HEK293 (cell line): ENCODE results near the gene RFLNA.
A peak's percentile ranks its signal among the peaks of the same experiment; 100 is the strongest.

ENCODE experiments used
- CTCF ChIA-PET: fragments of 350-600 bp; formaldehyde crosslinking; extraction: SDS; loops from one replicate; lab custom pipeline; 2021; ENCODE audit warnings: antibody characterized with exemption; lab: Yijun Ruan, JAX
- POLR2A ChIA-PET: fragments of 300-600 bp; formaldehyde crosslinking; extraction: SDS; loops from one replicate; lab custom pipeline; 2020; ENCODE audit warnings: antibody characterized with exemption, inconsistent platforms; lab: Yijun Ruan, JAX
- H3K27ac ChIP-seq: fragments of 200-500 bp; sonication (Bioruptor generic); 2 replicates; pipeline ENCODE4 v1.5.1; 2014; ENCODE audit warnings: low read depth, low read length, control low read depth, inconsistent platforms; ENCODE audit errors: extremely low read depth
- H3K36me3 ChIP-seq, 2 experiments: fragments of 200-500 bp in 1 of 2; sonication (Bioruptor generic) in 1 of 2; 1 replicate in 1 of 2; 2 replicates in 1 of 2; pipeline ENCODE4 v1.5.1; 2014 to 2017; ENCODE audit warnings: inconsistent platforms in 2 of 2, low read length in 2 of 2; ENCODE audit not compliant: control insufficient read depth in 2 of 2, insufficient read depth in 1 of 2
- H3K4me1 ChIP-seq: fragments of 200-500 bp; sonication (Bioruptor generic); 2 replicates; pipeline ENCODE4 v1.5.1; 2014; ENCODE audit warnings: mild to moderate bottlenecking, low read length, inconsistent platforms; ENCODE audit not compliant: control insufficient read depth, insufficient read depth
- H3K4me3 ChIP-seq: 2 replicates; pipeline ENCODE4 v1.5.1; 2011; ENCODE audit warnings: low read depth, mild to moderate bottlenecking, control low read depth, low read length, moderate library complexity
- H3K9me3 ChIP-seq: fragments of 200-500 bp; sonication (Bioruptor generic); 2 replicates; pipeline ENCODE4 v1.5.1; 2014; ENCODE audit warnings: low read depth, low read length, inconsistent platforms; ENCODE audit not compliant: control insufficient read depth, insufficient read depth
- GFI1B ChIP-seq: fragments of 450-650 bp; formaldehyde crosslinking; IDR thresholded peaks from 2 replicates; pipeline ENCODE4 v1.5.1; 2016; ENCODE audit warnings: missing biosample characterization, missing genetic modification characterization
- GLI4 ChIP-seq: fragments of 450-650 bp; formaldehyde crosslinking; IDR thresholded peaks from 2 replicates; pipeline ENCODE4 v1.5.1; 2016; ENCODE audit warnings: missing biosample characterization, missing genetic modification characterization
- GLIS2 ChIP-seq: fragments of 450-650 bp; formaldehyde crosslinking; IDR thresholded peaks from 2 replicates; pipeline ENCODE4 v1.5.1; 2016; ENCODE audit warnings: missing biosample characterization, missing genetic modification characterization
- KLF1 ChIP-seq: fragments of 450-650 bp; formaldehyde crosslinking; IDR thresholded peaks from 2 replicates; pipeline ENCODE4 v1.5.1; 2016; ENCODE audit warnings: missing biosample characterization, missing genetic modification characterization
- OSR2 ChIP-seq: fragments of 450-650 bp; formaldehyde crosslinking; IDR thresholded peaks from 2 replicates; pipeline ENCODE4 v1.5.1; 2016; ENCODE audit warnings: missing biosample characterization, missing genetic modification characterization
- PATZ1 ChIP-seq: fragments of 450-650 bp; formaldehyde crosslinking; IDR thresholded peaks from 2 replicates; pipeline ENCODE4 v1.5.1; 2016; ENCODE audit warnings: missing biosample characterization, missing genetic modification characterization
- SP3 ChIP-seq: fragments of 450-650 bp; formaldehyde crosslinking; IDR thresholded peaks from 2 replicates; pipeline ENCODE4 v1.5.1; 2016; ENCODE audit warnings: missing biosample characterization, missing genetic modification characterization
- ZNF24 ChIP-seq: fragments of 450-650 bp; formaldehyde crosslinking; IDR thresholded peaks from 2 replicates; pipeline ENCODE4 v1.5.1; 2016; ENCODE audit warnings: missing biosample characterization, missing genetic modification characterization
- ZNF394 ChIP-seq: fragments of 450-650 bp; formaldehyde crosslinking; IDR thresholded peaks from 2 replicates; pipeline ENCODE4 v1.5.1; 2016; ENCODE audit warnings: missing biosample characterization, missing genetic modification characterization, mild to moderate bottlenecking, moderate library complexity, borderline replicate concordance
- ZNF670 ChIP-seq: fragments of 450-650 bp; formaldehyde crosslinking; IDR thresholded peaks from 2 replicates; pipeline ENCODE4 v1.5.1; 2016; ENCODE audit warnings: missing biosample characterization, missing genetic modification characterization, low read depth
- ZNF785 ChIP-seq: fragments of 450-650 bp; formaldehyde crosslinking; IDR thresholded peaks from 2 replicates; pipeline ENCODE4 v1.5.1; 2016; ENCODE audit warnings: missing biosample characterization, missing genetic modification characterization
- ZNF830 ChIP-seq: fragments of 450-650 bp; IDR thresholded peaks from 2 replicates; pipeline ENCODE4 v1.5.0; 2018; ENCODE audit warnings: missing biosample characterization, missing genetic modification characterization, low read depth, mild to moderate bottlenecking, moderate library complexity
- TF ChIP-seq, protein P1 (sequence below): fragments of 450-650 bp; formaldehyde crosslinking; conservative IDR thresholded peaks from 2 replicates; pipeline ENCODE4 v1.5.1; 2016; ENCODE audit warnings: low read depth, missing biosample characterization, missing genetic modification characterization
- TF ChIP-seq, protein P2 (sequence below): fragments of 450-650 bp; IDR thresholded peaks from 2 replicates; pipeline ENCODE4 v1.5.1; 2018; ENCODE audit warnings: missing biosample characterization, mild to moderate bottlenecking, missing genetic modification characterization

RFLNA gene

DNA sequence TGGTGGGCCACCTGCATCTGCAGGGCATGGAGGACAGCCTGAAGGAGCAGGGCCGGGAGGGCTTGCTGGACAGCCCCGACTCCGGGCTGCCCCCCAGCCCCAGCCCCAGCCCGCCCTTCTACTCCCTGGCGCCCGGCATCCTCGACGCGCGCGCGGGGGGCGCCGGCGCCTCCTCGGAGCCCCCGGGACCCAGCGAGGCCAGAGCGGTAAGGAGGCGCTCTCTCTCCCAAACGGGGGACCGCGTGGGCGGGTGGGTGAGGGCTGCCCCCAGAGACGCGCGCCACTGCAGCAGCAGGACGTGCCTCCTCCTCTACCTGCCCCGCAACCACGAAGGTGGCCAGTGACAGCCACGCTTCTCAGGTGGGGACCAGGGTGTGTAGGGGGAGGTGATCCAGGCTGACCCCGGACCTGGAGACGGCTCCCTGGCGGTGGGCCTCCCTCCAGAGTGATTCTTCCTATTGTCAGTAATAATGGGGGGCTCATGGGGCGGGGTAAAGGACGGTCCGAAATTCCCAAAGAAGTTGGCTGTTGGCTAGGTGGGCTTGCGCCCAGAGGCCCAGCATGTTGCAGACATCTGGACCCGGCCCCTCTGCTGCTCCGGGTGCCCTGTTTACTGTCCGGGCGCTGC, 652 bp downstream of the RFLNA start (continued):
- TF ChIP-seq, protein P1, sequence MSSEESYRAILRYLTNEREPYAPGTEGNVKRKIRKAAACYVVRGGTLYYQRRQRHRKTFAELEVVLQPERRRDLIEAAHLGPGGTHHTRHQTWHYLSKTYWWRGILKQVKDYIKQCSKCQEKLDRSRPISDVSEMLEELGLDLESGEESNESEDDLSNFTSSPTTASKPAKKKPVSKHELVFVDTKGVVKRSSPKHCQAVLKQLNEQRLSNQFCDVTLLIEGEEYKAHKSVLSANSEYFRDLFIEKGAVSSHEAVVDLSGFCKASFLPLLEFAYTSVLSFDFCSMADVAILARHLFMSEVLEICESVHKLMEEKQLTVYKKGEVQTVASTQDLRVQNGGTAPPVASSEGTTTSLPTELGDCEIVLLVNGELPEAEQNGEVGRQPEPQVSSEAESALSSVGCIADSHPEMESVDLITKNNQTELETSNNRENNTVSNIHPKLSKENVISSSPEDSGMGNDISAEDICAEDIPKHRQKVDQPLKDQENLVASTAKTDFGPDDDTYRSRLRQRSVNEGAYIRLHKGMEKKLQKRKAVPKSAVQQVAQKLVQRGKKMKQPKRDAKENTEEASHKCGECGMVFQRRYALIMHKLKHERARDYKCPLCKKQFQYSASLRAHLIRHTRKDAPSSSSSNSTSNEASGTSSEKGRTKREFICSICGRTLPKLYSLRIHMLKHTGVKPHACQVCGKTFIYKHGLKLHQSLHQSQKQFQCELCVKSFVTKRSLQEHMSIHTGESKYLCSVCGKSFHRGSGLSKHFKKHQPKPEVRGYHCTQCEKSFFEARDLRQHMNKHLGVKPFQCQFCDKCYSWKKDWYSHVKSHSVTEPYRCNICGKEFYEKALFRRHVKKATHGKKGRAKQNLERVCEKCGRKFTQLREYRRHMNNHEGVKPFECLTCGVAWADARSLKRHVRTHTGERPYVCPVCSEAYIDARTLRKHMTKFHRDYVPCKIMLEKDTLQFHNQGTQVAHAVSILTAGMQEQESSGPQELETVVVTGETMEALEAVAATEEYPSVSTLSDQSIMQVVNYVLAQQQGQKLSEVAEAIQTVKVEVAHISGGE (tag by site-specific recombination): no peak
- TF ChIP-seq SP3: no peak
- no peak for TF ChIP-seq ZNF670 (tag by site-specific recombination)
- no peak for TF ChIP-seq OSR2 (tag by site-specific recombination)
- TF ChIP-seq, all 188 proteins: peak for 0

GRCh38 chr12:124296295-124296915, 1.5 kb downstream of the RFLNA start:
- H3K9me3 ChIP-seq: no peaks in the 10 kb centered on the region
- TF ChIP-seq GLI4 (tag by site-specific recombination) (no peak), PATZ1 (tag by site-specific recombination) (no peak), ZNF830 (tag by site-specific recombination) (no peak), KLF1 (0 out of 2 replicates have a peak, but pooled peaks have one; percentile 11), ZNF24 (no peak), GLIS2 (no peak)
- H3K4me1 ChIP-seq: no peaks in the 10 kb centered on the region
- ChIA-PET POLR2A (no interaction called here), CTCF (interaction anchor here (1.2 kb wide), 1 partner anchor 475 kb away, joined by 3 read pairs; no protein-coding TSS in a partner anchor)
- H3K27ac ChIP-seq: no peak overlapping the region
- no peaks in the 10 kb centered on the region for H3K36me3 ChIP-seq
- no peak overlapping the region for H3K4me3 ChIP-seq

DNA sequence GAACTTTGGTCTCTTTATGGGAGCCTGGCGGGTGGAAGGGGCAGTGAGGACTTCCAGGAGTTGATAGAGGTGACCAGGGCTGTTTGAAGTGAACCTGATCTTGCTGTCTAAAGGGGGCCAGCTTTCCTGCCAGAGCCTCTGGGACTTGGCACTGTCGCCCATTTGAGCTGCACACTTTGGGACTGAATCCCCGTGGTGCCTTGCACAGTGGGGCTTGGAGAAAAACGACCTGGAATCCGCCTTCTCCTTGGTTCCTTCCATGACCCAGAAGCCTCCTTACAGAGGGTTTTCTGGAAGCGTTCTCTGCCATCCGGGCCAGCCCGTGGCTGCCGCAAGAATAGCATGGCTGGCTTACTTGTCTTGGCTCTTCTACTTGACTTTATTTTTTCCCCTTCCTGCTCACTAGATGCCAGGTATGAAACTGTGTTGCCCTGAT, 2.0 kb downstream of the RFLNA start:
- Histone ChIP-seq H3K36me3 (no peaks in the 10 kb centered on the region), H3K4me3 (no peak overlapping the region), H3K9me3 (no peaks in the 10 kb centered on the region), H3K4me1 (no peaks in the 10 kb centered on the region)
- ChIA-PET CTCF (interaction anchor here (0.5 to 1.2 kb wide), 2 partner anchors 475 to 1332 kb away, joined by 3 read pairs; no protein-coding TSS in a partner anchor), POLR2A (no interaction called here)
- TF ChIP-seq, protein P2, sequence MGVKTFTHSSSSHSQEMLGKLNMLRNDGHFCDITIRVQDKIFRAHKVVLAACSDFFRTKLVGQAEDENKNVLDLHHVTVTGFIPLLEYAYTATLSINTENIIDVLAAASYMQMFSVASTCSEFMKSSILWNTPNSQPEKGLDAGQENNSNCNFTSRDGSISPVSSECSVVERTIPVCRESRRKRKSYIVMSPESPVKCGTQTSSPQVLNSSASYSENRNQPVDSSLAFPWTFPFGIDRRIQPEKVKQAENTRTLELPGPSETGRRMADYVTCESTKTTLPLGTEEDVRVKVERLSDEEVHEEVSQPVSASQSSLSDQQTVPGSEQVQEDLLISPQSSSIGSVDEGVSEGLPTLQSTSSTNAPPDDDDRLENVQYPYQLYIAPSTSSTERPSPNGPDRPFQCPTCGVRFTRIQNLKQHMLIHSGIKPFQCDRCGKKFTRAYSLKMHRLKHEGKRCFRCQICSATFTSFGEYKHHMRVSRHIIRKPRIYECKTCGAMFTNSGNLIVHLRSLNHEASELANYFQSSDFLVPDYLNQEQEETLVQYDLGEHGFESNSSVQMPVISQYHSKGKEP (tag by site-specific recombination): no peak
- TF ChIP-seq ZNF785: no peak
- no peak for TF ChIP-seq ZNF394
- TF ChIP-seq GFI1B (tag by site-specific recombination): no peak
- TF ChIP-seq, all 188 proteins: peak for 0
- no peak overlapping the region for H3K27ac ChIP-seq
